Caco-2 (cell line): ENCODE measurements around the gene CEP192. TPM values are rescaled to one million over a fixed set of nuclear protein-coding genes. Genes with fewer than 3 reads are reported as not detected.

Experiments used
- BruUV-seq: library from RNA; stranded (reverse); fragments of 400-500 nt; replicated peaks from 2 replicates; lab custom pipeline; 2021; lab: Mats Ljungman, UMichigan
- CTCF ChIA-PET: fragments of 300-600 bp; sonication (Branson Sonifier 250); formaldehyde crosslinking; loops from one replicate; lab custom pipeline; 2022; ENCODE audit warnings: antibody characterized with exemption; lab: Charles Lee
- POLR2A ChIA-PET: fragments of 300-600 bp; sonication (Branson Sonifier 250); formaldehyde crosslinking; loops from one replicate; lab custom pipeline; 2022; ENCODE audit warnings: antibody characterized with exemption; lab: Charles Lee
- DNase-seq, 2 experiments: peaks; one replicate each; pipeline versions ENCODE4 v3.0.0 to v3.0.0-alpha.2; 2020 to 2022
- H3K27me3 ChIP-seq: replicated peaks from 2 replicates; pipeline ENCODE4 v1.6.0; 2011; ENCODE audit warnings: low read length; ENCODE audit not compliant: control insufficient read depth, insufficient read depth
- H3K36me3 ChIP-seq: 2 replicates; pipeline ENCODE4 v1.5.1; 2011; ENCODE audit warnings: low read length; ENCODE audit not compliant: control insufficient read depth, insufficient read depth
- H3K4me1 ChIP-seq: fragments of 250-450 bp; sonication (Bioruptor Pico); 2 replicates; pipeline ENCODE4 v1.5.1; 2020; ENCODE audit warnings: mild to moderate bottlenecking
- H3K4me3 ChIP-seq: 2 replicates; pipeline ENCODE4 v1.5.1; 2011; ENCODE audit warnings: low read depth, mild to moderate bottlenecking, control low read depth, low read length
- H3K9me3 ChIP-seq: fragments of 250-450 bp; sonication (Bioruptor Pico); 2 replicates; pipeline ENCODE4 v1.5.1; 2020; ENCODE audit warnings: mild to moderate bottlenecking, moderate library complexity
- H3K27ac Mint-ChIP-seq: one replicate; pipeline ENCODE4 v1.8.0; 2022; ENCODE audit warnings: mixed read lengths; ENCODE audit not compliant: unreplicated experiment
- H3K27me3 Mint-ChIP-seq: one replicate; pipeline ENCODE4 v1.8.0; 2022; ENCODE audit warnings: mixed read lengths; ENCODE audit not compliant: insufficient read depth, unreplicated experiment
- H3K36me3 Mint-ChIP-seq: one replicate; pipeline ENCODE4 v1.8.0; 2022; ENCODE audit warnings: mild to moderate bottlenecking, mixed read lengths; ENCODE audit not compliant: insufficient read depth, unreplicated experiment
- H3K4me1 Mint-ChIP-seq: one replicate; pipeline ENCODE4 v1.8.0; 2022; ENCODE audit warnings: low read depth, mixed read lengths; ENCODE audit not compliant: unreplicated experiment
- H3K4me3 Mint-ChIP-seq: one replicate; pipeline ENCODE4 v1.8.0; 2022; ENCODE audit warnings: mild to moderate bottlenecking, moderate library complexity, mixed read lengths; ENCODE audit not compliant: unreplicated experiment
- H3K9me3 Mint-ChIP-seq: one replicate; pipeline ENCODE4 v1.8.0; 2022; ENCODE audit warnings: mixed read lengths; ENCODE audit not compliant: unreplicated experiment
- CTCF ChIP-seq, 2 experiments: fragments of 200-600 bp in 1 of 2; IDR thresholded peaks; 1 replicate in 1 of 2; 2 replicates in 1 of 2; pipeline versions ENCODE4 v1.5.1 to v1.8.0; 2011 to 2022; ENCODE audit warnings: antibody characterized with exemption in 1 of 2, control low read depth in 1 of 2, inconsistent platforms in 1 of 2, low read depth in 1 of 2, low read length in 1 of 2, mild to moderate bottlenecking in 1 of 2, moderate library complexity in 1 of 2; ENCODE audit not compliant: insufficient read depth in 1 of 2, severe bottlenecking in 1 of 2, unreplicated experiment in 1 of 2
- intact Hi-C: fragments of 100-400 bp; cut with micrococcal nuclease; formaldehyde crosslinking; loops from one replicate; pipeline ENCODE4 v1.10.0; 2022; ENCODE audit not compliant: unreplicated experiment
- total RNA-seq: library from RNA; stranded (reverse); gene quantifications from 2 replicates; pipeline ENCODE4 v1.2.3, GENCODE V29; 2022

Gene CEP192
- total RNA-seq, 1 experiment from 2014 or later, result 33.5 TPM

DNA sequence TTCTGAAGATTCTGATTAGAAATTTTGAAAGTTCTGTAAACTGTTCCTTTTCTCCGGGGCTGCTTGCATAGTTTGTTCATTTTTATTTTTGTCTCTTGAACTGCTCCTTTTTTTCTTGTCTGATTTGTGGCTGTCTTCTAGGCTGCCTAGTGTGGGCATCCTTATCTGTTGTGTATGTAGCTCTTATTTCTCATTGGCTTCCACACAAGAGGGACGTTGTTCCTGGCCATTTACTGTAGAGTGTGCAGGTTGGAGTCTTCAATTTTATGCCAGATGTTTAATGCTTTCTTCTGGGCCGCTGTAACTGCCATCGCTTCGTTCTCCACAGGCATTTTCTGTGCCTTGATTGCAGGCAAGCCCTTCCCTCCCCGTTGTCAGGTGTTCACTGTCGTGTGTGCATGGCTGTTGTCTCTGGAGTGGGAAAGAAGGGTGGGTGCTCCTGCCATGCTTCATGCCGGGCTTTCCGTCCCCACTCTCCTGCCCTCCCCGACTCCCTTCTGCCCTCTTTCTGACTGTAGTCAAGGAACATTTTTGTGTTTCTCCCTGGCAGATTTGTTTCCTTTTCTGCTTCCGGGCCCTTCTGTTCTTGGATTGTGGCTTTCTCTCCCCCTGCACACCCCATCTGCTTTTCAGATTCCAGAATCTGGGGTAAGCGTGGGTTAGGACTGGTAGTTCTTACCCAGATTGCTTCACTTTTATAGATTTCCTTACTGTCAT is 15.5 kb downstream of the CEP192 start:
- Mint-ChIP-seq H3K9me3 (no peaks in the 10 kb centered on the region), H3K36me3 (peaks cover 37% of the 10 kb centered on the region), H3K4me1 (peaks cover 6% of the 10 kb centered on the region), H3K27ac (no peak overlapping the region), H3K27me3 (no peaks in the 10 kb centered on the region), H3K4me3 (no peak overlapping the region)
- no peak overlapping the region for H3K4me3 ChIP-seq
- no peak for DNase-seq
- no peaks in the 10 kb centered on the region for H3K27me3 ChIP-seq
- no peaks in the 10 kb centered on the region for H3K9me3 ChIP-seq
- ChIA-PET CTCF (no interaction called here), POLR2A (no interaction called here)
- peaks cover 4% of the 10 kb centered on the region; the same call in 1 of the 2 replicates for H3K4me1 ChIP-seq
- TF ChIP-seq CTCF (IDR thresholded peaks at IDR 0.05; ENCODE audit: insufficient read depth in 1 of 2, low read depth in 1 of 2, low read length in 1 of 2, severe bottlenecking in 1 of 2, unreplicated experiment in 1 of 2), result no peak
- BruUV-seq, result no TSS peak
- intact Hi-C loops, result no loop called here
- peaks cover 3% of the 10 kb centered on the region for H3K36me3 ChIP-seq

DNA sequence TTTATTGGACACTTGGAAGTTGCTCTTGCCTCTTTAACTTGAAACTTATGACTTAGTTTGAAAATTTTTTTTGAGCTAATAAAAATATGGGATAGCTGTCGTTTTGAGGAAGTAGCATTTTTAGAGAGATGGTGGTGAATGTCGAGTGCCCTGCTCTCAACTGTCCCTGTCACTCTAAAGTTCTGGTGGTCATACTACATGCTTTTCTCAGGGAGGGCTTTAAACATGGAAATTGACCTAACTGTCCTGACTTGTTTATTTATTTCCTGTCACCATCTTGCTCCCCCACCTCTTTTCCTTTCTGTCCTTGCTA is 16.0 kb downstream of the CEP192 start:
- no peaks in the 10 kb centered on the region for H3K9me3 ChIP-seq
- no peaks in the 10 kb centered on the region for H3K27me3 Mint-ChIP-seq
- no peak for DNase-seq
- H3K9me3 Mint-ChIP-seq, result no peaks in the 10 kb centered on the region
- POLR2A ChIA-PET, result interaction anchor here (1.1 kb wide), 1 partner anchor 16 kb away, joined by 4 read pairs; the partner anchor contains the start of gene CEP192
- no peak overlapping the region for H3K4me3 ChIP-seq
- H3K4me1 ChIP-seq, result peaks cover 4% of the 10 kb centered on the region; the same call in 1 of the 2 replicates
- BruUV-seq, result no TSS peak
- CTCF ChIA-PET, result interaction anchor here (1.3 kb wide), 1 partner anchor 152 kb away, joined by 10 read pairs; no protein-coding TSS in a partner anchor
- H3K4me3 Mint-ChIP-seq, result no peak overlapping the region
- peaks cover 37% of the 10 kb centered on the region for H3K36me3 Mint-ChIP-seq
- H3K27ac Mint-ChIP-seq, result no peak overlapping the region
- no peaks in the 10 kb centered on the region for H3K27me3 ChIP-seq
- intact Hi-C loops, result no loop called here
- peaks cover 6% of the 10 kb centered on the region for H3K4me1 Mint-ChIP-seq
- peaks cover 3% of the 10 kb centered on the region for H3K36me3 ChIP-seq
- no peak for TF ChIP-seq CTCF (IDR thresholded peaks at IDR 0.05; ENCODE audit: insufficient read depth in 1 of 2, low read depth in 1 of 2, low read length in 1 of 2, severe bottlenecking in 1 of 2, unreplicated experiment in 1 of 2)

DNA sequence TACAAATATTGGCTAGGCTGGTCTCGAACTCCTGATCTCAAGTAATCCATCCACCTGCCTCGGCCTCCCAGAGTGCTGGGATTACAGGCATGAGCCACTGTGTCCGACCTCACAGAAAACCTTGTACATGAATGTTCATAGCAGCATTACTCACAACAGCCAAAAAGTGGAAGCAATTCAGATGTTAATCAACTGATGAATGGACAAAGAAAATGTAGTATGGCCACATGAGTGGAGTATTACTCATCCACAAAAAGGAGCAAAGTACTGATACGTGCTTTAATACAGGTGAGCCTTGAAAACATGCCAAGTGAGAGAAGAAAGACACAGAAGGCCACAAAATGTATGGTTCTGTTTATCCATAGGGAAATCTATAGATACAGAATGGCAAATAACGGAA is 20.6 kb downstream of the CEP192 start:
- no peaks in the 10 kb centered on the region for H3K27me3 Mint-ChIP-seq

More for the DNA sequence above, 20.6 kb downstream of the CEP192 start:
- ChIA-PET POLR2A (no interaction called here), CTCF (no interaction called here)
- Mint-ChIP-seq H3K36me3 (peaks cover 57% of the 10 kb centered on the region), H3K4me1 (peaks cover 8% of the 10 kb centered on the region), H3K9me3 (no peaks in the 10 kb centered on the region), H3K27ac (no peak overlapping the region), H3K4me3 (no peak overlapping the region)
- Histone ChIP-seq H3K27me3 (no peaks in the 10 kb centered on the region), H3K4me1 (peaks cover 8% of the 10 kb centered on the region), H3K9me3 (no peaks in the 10 kb centered on the region), H3K4me3 (no peak overlapping the region), H3K36me3 (peaks cover 3% of the 10 kb centered on the region)
- no peak for TF ChIP-seq CTCF (IDR thresholded peaks at IDR 0.05; ENCODE audit: insufficient read depth in 1 of 2, low read depth in 1 of 2, low read length in 1 of 2, severe bottlenecking in 1 of 2, unreplicated experiment in 1 of 2)
- BruUV-seq, result no TSS peak
- intact Hi-C loops, result no loop called here
- no peak for DNase-seq
